ENCODE results near the gene ST3GAL4.
"Not testable (repeated sequence)": the region's sequence is repeated elsewhere in the genome, so short reads cannot be mapped to it uniquely, and the experiment has no call there.

ST3GAL4 gene

DNA sequence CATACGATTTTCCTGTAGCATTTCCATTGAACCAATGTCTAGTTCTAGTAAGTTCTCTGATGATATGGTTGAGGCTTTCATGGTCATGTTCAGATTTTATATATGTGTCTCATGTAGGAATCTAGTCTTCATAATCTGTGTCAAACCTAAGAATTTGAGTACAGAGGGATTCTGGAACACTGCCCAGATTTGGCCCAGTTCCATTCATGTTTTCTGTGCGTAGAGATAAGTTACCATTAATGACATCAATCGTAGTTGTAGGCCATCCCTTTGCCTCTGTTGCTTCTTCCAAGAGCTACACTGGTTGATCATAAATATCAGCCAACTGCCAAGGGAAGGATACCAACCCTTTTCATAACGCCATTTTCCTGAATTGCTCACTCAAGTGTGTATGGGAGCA is 23.3 kb downstream of the ST3GAL4 start:
- Mint-ChIP-seq H3K27me3 (no peaks in the 10 kb centered on the region), H3K4me1 (ENCODE audit: low read depth) (no peaks in the 10 kb centered on the region), H3K4me3 (no peak overlapping the region), H3K9me3 (ENCODE audit: low read depth) (no peaks in the 10 kb centered on the region), H3K36me3 (no peaks in the 10 kb centered on the region), H3K27ac (no peak overlapping the region)

DNA sequence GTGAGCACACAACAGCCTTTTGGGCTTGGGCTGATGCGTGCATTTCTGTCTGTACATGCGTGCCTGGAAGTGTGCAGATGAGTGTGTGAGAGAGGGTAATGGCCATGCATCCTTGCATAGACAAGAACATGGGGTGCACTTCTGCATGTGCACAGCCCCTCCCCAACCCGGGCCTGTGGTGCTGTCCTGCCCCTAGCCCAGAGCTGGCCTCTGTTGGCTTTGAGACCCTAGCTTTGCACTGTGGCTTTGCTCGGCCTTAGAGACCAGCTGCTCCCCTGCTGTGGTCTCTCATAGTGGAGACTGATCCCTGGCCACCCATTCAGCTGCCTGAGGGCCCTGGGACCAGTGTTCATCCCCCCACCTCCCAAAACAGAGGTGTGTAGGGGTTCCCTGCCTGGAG is 25.4 kb downstream of the ST3GAL4 start:
- Mint-ChIP-seq H3K9me3 (ENCODE audit: low read depth) (no peaks in the 10 kb centered on the region), H3K36me3 (no peaks in the 10 kb centered on the region), H3K27me3 (no peaks in the 10 kb centered on the region), H3K4me3 (no peak overlapping the region), H3K27ac (no peak overlapping the region), H3K4me1 (ENCODE audit: low read depth) (no peaks in the 10 kb centered on the region)

GRCh38 chr11:126381960-126382359 is 26.5 kb downstream of the ST3GAL4 start:
- not testable (repeated sequence) for H3K27me3 Mint-ChIP-seq; H3K36me3 Mint-ChIP-seq; H3K4me1 Mint-ChIP-seq (ENCODE audit: low read depth); H3K4me3 Mint-ChIP-seq; H3K9me3 Mint-ChIP-seq (ENCODE audit: low read depth); H3K27ac Mint-ChIP-seq

DNA sequence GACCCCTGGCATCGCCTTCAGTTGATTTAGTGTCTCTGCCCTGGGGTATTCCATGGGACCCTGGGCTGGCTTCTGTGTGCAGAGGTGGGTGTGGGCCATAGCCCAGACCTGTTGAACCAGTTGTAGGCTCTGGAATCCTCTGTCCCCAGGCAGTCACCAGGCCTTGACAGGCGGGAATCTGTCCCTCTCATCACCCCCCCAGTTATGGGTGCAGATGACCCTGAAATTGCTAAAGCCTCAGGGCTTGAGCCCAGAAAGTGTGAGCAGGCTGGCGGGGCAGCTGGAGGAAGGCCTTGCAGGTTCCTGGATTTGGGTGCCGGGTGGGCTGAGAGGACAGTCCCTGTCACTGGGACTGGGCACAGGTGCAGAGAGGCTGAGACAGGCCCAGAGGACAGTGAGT is 27.2 kb downstream of the ST3GAL4 start:
- H3K4me3 Mint-ChIP-seq; H3K9me3 Mint-ChIP-seq (ENCODE audit: low read depth); H3K27me3 Mint-ChIP-seq; H3K4me1 Mint-ChIP-seq (ENCODE audit: low read depth); H3K36me3 Mint-ChIP-seq; H3K27ac Mint-ChIP-seq: not testable (repeated sequence)

DNA sequence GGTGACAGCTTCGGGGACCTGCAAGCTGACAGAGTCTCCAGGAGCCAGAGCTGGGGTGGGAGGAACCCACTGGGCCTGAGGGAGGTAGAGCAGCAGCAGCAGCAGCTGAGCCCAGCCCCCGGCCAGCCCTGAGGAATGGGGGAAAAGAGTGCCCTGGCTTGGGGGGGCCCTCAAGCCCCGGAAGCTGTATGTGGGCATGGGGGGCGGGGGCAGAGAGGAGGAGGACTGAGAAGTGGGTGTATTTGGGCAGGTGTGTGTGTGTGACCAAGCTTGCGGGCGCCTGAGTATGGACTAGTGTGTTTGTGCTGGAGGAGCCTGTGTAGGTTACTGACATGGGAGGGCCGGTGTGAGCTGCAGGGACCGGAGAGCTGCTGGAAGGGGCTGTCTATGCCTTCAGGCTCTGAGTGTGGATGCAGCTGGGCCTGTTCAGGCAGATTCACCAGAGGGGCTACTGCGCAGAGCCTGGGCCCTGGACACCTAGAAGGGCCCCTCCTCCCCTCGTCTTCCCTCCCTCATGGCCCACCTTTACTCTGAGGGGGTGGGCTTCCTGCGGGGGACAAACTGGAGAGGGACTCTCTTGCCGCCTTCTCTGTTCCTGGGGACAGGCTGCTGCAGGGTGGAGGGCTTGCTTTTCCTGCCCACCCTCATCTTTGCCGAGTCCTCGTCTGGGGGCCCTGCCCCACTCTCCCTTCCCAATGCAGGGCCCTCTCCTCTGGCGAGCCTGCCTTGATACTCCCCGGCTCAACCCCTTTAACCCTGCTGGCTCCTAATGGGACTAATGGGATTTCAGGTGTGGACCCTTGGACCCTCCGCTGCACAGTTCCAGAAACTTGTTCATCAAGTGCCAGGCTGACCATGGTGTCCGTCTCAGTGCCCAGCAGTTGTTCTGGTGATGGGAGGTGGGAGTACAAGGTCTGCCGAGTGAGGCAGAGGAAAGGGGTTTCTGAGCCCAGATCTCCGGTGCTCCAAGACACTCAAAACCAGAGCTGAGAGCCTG is 28.2 kb downstream of the ST3GAL4 start:
- no peaks in the 10 kb centered on the region for H3K9me3 Mint-ChIP-seq (ENCODE audit: low read depth)
- no peaks in the 10 kb centered on the region for H3K4me1 Mint-ChIP-seq (ENCODE audit: low read depth)
- no peaks in the 10 kb centered on the region for H3K36me3 Mint-ChIP-seq
- H3K4me3 Mint-ChIP-seq, result no peak overlapping the region
- H3K27me3 Mint-ChIP-seq, result no peaks in the 10 kb centered on the region
- H3K27ac Mint-ChIP-seq, result no peak overlapping the region

GRCh38 chr11:126384449-126385070 is 29.1 kb downstream of the ST3GAL4 start:
- H3K36me3 Mint-ChIP-seq, result no peaks in the 10 kb centered on the region
- no peak overlapping the region for H3K4me3 Mint-ChIP-seq
- H3K9me3 Mint-ChIP-seq (ENCODE audit: low read depth), result no peaks in the 10 kb centered on the region
- H3K27ac Mint-ChIP-seq, result no peak overlapping the region
- H3K27me3 Mint-ChIP-seq, result no peaks in the 10 kb centered on the region
- H3K4me1 Mint-ChIP-seq (ENCODE audit: low read depth), result no peaks in the 10 kb centered on the region

DNA sequence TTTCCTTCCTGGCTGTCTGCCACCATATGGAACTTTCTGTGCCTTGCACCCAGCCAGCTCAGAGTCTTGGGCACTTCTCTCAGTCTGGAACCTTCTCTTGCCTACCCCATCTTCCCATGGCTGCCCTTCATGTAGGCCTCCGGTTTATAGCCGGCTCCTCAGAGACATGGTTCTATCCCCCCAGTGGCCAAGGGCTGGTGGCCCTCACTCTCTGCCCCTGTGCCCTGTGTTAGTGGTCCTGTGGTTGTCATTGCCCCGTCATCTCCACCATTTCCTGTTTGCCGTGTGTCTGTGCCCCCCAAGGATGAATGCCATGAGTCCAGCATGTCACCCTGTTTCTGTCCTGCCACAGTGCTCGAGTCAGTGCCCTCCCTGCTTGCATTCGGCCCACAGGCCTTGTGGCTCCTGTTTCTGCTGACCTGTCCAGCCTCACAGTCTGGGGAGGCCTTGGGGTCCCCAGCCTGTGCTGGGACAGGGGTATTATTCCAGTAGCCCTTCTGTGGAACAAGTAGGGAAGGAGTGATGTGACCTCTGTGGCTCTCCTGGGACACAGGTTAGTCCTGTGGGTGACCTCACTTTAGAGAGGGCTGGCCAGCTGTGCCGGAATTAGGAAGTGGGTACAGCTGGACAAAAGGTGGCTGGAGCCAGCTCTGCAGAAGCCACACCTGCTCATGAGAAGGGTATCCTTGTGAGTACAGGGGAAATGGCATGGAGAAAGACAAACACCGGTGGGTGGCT is 30.7 kb downstream of the ST3GAL4 start:
- H3K27me3 Mint-ChIP-seq, result no peaks in the 10 kb centered on the region
- H3K36me3 Mint-ChIP-seq, result no peaks in the 10 kb centered on the region
- H3K4me1 Mint-ChIP-seq (ENCODE audit: low read depth), result no peaks in the 10 kb centered on the region
- no peak overlapping the region for H3K4me3 Mint-ChIP-seq
- H3K27ac Mint-ChIP-seq, result no peak overlapping the region
- H3K9me3 Mint-ChIP-seq (ENCODE audit: low read depth), result no peaks in the 10 kb centered on the region

GRCh38 chr11:126386729-126387071 is 31.2 kb downstream of the ST3GAL4 start:
- not testable (repeated sequence) for H3K4me1 Mint-ChIP-seq (ENCODE audit: low read depth); H3K9me3 Mint-ChIP-seq (ENCODE audit: low read depth); H3K36me3 Mint-ChIP-seq; H3K27me3 Mint-ChIP-seq; H3K27ac Mint-ChIP-seq; H3K4me3 Mint-ChIP-seq

GRCh38 chr11:126387857-126388256 is 32.4 kb downstream of the ST3GAL4 start:
- Mint-ChIP-seq H3K9me3 (ENCODE audit: low read depth) (no peaks in the 10 kb centered on the region), H3K4me1 (ENCODE audit: low read depth) (peaks cover 2% of the 10 kb centered on the region), H3K36me3 (no peaks in the 10 kb centered on the region), H3K27ac (no peak overlapping the region), H3K27me3 (no peaks in the 10 kb centered on the region), H3K4me3 (no peak overlapping the region)

DNA sequence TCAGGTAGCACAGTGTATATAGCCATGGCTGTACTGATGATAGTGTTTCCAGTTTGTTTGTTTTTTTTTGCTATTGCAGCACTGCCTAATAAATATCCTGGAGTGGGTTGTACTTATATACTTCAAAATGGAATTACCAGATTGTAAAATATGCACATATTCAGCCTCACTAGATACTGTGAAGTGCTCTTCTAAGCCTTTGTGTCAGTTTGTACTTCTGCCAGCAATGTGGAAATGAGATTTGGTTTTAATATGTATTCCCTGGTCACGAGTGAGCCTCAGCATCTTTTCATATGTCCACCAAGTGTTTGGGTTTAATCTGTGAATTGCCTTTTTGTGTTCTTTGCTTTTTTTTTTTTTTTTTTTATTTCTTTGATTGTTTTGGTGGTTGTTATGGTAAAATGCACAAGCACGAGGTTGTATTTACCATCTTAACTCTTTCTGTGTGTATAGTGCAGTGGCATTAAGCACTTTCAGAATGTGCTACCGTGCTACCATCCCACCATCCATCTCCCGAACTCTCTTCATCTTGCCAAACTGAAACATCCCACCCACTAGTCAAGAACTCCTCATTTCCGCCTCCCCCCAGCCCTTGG is 34.9 kb downstream of the ST3GAL4 start:
- H3K36me3 Mint-ChIP-seq, result no peaks in the 10 kb centered on the region
- no peaks in the 10 kb centered on the region for H3K9me3 Mint-ChIP-seq (ENCODE audit: low read depth)
- no peak overlapping the region for H3K4me3 Mint-ChIP-seq
- H3K27ac Mint-ChIP-seq, result no peak overlapping the region
- H3K4me1 Mint-ChIP-seq (ENCODE audit: low read depth), result peaks cover 2% of the 10 kb centered on the region
- no peaks in the 10 kb centered on the region for H3K27me3 Mint-ChIP-seq

DNA sequence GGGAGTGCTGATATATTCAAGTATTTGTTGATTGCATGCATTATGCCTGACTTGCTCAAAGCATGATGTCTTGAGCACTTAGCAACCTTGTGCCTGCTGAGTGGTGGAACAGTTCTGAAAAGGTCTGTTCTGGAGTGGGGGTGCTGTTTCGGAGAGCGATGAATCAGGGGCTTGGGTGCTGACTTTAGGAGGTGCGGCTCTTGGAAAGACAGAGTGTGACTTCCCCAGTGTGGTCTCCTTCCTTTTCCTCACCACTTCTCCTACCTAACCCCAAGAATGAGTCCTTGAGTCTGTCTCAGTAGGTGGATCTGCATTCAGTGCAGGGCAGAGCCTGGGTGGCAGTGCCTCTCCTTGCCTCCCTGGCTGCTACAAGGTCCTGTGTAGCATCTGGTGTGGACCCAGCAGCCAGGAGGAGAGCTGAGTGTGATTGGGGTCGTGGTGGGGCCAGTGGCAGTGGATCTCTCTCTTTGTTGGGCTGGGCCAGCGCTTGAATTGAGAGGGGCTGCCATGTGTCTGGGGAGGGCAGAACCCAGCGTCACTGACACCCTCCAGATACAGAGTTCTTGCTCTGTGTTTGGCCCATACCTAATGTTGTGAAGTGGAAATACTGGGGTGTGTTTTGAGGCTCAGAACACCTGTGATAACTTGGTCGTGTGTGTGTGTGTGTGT is 35.9 kb downstream of the ST3GAL4 start:
- no peak overlapping the region for H3K4me3 Mint-ChIP-seq
- H3K4me1 Mint-ChIP-seq (ENCODE audit: low read depth), result peaks cover 2% of the 10 kb centered on the region
- no peaks in the 10 kb centered on the region for H3K36me3 Mint-ChIP-seq
- no peaks in the 10 kb centered on the region for H3K9me3 Mint-ChIP-seq (ENCODE audit: low read depth)
- no peaks in the 10 kb centered on the region for H3K27me3 Mint-ChIP-seq
- H3K27ac Mint-ChIP-seq, result no peak overlapping the region

DNA sequence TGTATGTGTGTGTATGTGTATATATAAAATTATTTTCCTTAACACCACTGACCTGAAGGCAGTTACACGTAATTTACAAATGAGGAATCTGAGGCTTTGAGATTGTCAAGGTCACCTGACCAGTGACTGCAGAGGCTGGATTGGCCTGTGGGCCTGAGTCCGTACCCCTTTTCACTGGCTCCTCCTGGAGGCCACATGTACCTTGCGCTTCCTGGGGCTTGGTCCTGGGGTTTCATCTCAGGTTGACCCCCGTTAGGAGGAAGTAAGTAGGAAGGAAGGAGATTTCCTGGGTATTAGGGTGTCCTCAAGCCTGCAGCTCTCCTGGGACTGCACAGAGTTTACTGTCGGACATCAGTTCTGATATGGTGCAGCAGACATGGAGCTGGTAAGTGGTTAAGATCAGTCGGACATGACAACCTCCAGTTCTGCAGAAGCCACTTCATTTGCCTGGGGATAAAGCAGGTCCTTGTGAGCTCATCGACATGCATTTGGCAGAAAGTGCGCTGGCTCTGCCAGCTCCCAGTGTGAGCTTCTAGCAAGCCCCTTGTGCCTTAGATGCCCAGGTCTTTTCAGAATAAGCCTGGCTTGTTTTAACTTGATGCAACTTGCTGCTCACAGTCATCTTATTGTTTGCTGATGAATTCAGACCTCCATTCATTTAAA is 36.6 kb downstream of the ST3GAL4 start:
- no peak overlapping the region for H3K4me3 Mint-ChIP-seq
- H3K27ac Mint-ChIP-seq, result no peak overlapping the region
- H3K4me1 Mint-ChIP-seq (ENCODE audit: low read depth), result peaks cover 2% of the 10 kb centered on the region
- H3K9me3 Mint-ChIP-seq (ENCODE audit: low read depth), result no peaks in the 10 kb centered on the region
- no peaks in the 10 kb centered on the region for H3K27me3 Mint-ChIP-seq
- H3K36me3 Mint-ChIP-seq, result no peaks in the 10 kb centered on the region

- H3K4me3 Mint-ChIP-seq, result no peak overlapping the region
- H3K36me3 Mint-ChIP-seq, result no peaks in the 10 kb centered on the region
- H3K9me3 Mint-ChIP-seq (ENCODE audit: low read depth), result no peaks in the 10 kb centered on the region
- H3K4me1 Mint-ChIP-seq (ENCODE audit: low read depth), result peaks cover 2% of the 10 kb centered on the region
- no peak overlapping the region for H3K27ac Mint-ChIP-seq
- H3K27me3 Mint-ChIP-seq, result no peaks in the 10 kb centered on the region
Measured at GRCh38 chr11:126392633-126393013, 37.1 kb downstream of the ST3GAL4 start.

DNA sequence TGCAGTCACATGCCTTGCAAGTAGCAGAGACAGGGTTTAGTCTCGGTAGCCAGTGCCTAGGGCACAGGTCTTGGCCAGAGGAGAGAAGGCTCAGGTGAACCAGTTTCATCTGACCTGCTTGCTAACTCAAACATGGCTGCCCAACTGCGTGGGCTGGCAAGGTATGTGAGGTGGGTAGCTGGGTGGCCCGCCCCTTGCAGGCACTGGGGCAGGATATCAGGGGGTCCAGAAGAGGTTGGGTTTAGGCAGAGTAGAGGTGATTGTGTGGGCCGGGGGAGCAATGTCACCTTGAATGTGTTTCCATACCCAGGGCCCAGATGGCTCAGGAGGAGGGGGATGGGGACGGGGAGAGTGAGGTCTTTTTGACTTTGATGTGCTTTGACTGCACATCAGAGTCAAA is 37.7 kb downstream of the ST3GAL4 start:
- no peak overlapping the region for H3K27ac Mint-ChIP-seq
- peaks cover 2% of the 10 kb centered on the region for H3K4me1 Mint-ChIP-seq (ENCODE audit: low read depth)

More for the DNA sequence above, 37.7 kb downstream of the ST3GAL4 start:
- no peak overlapping the region for H3K4me3 Mint-ChIP-seq
- H3K36me3 Mint-ChIP-seq, result no peaks in the 10 kb centered on the region
- H3K27me3 Mint-ChIP-seq, result no peaks in the 10 kb centered on the region
- no peaks in the 10 kb centered on the region for H3K9me3 Mint-ChIP-seq (ENCODE audit: low read depth)

All from activated naive CD8-positive, alpha-beta T cell (primary cell).